ENCODE measurements around the gene AXDND1. TPM values are rescaled to one million over a fixed set of nuclear protein-coding genes. Genes with fewer than 3 reads are reported as not detected.

AXDND1 gene
- polyA plus RNA-seq, 3 donors, result 0.09 TPM; not detected in 2

- Histone ChIP-seq H3K79me2 (ENCODE audit: insufficient read depth, low read length) (no peaks in the 10 kb centered on the region), H3K4me1 (ENCODE audit: control insufficient read depth in 1 of 2, insufficient read depth in 2 of 2, low read length in 2 of 2) (no peaks in the 10 kb centered on the region), H4K20me1 (ENCODE audit: insufficient read depth, low read length) (no peaks in the 10 kb centered on the region), H3K36me3 (replicated peaks in 1 of 2; ENCODE audit: control insufficient read depth in 1 of 2, insufficient read depth in 2 of 2, low read length in 2 of 2) (no peaks in the 10 kb centered on the region), H3K4me2 (replicated peaks; ENCODE audit: extremely low read depth, low read length, poor library complexity, severe bottlenecking) (no peak overlapping the region), H3K9ac (ENCODE audit: insufficient read depth, low read length, poor library complexity, severe bottlenecking) (no peak overlapping the region), H3K9me3 (replicated peaks in 1 of 2; ENCODE audit: control insufficient read depth in 1 of 2, insufficient read depth in 1 of 2, low read length in 2 of 2) (no peaks in the 10 kb centered on the region), H3K4me3 (replicated peaks in 1 of 3; ENCODE audit: low read depth in 2 of 3, low read length in 3 of 3) (no peak overlapping the region), H2AFZ (ENCODE audit: insufficient read depth, low read depth, low read length, poor library complexity, severe bottlenecking) (no peak overlapping the region), H3K27ac (ENCODE audit: low read depth in 1 of 2, low read length in 2 of 2) (no peak overlapping the region), H3K27me3 (ENCODE audit: control insufficient read depth in 2 of 2, insufficient read depth in 2 of 2, low read length in 2 of 2) (no peaks in the 10 kb centered on the region)
- no peak overlapping the region for H3K27ac Mint-ChIP-seq
- H3K9me3 Mint-ChIP-seq, result peaks cover 0 to 8% (median 0%) of the 10 kb centered on the region in 7 donors
- H3K36me3 Mint-ChIP-seq, result no peaks in the 10 kb centered on the region
- no peaks in the 10 kb centered on the region for H3K4me1 Mint-ChIP-seq
- intact Hi-C loops (cut with micrococcal nuclease), result no loop called here
- H3K27me3 Mint-ChIP-seq (ENCODE audit: low read depth in 3 of 3), result peaks cover 2 to 8% (median 2%) of the 10 kb centered on the region in 3 donors
- DNase-seq, result no peak
- no peak for TF ChIP-seq CTCF (IDR thresholded peaks at IDR 0.05)
- H3K4me3 Mint-ChIP-seq, result peak overlapping the region in 1 of 2 donors; percentile 23
Measured at GRCh38 chr1:179554427-179554826, 188.7 kb downstream of the AXDND1 start.

GRCh38 chr1:179558078-179558477 lies 192.3 kb downstream of the AXDND1 start:
- no peak overlapping the region for H3K27ac ChIP-seq (ENCODE audit: low read depth in 1 of 2, low read length in 2 of 2)
- WGBS (ENCODE audit: insufficient coverage), result no CpG with 5 or more reads among the region's 1 CpG
- Mint-ChIP-seq H3K36me3 (no peaks in the 10 kb centered on the region), H3K4me3 (no peak overlapping the region), H3K27me3 (ENCODE audit: low read depth in 3 of 3) (peaks cover 0 to 6% (median 0%) of the 10 kb centered on the region in 3 donors), H3K9me3 (peaks cover 0 to 8% (median 0%) of the 10 kb centered on the region in 7 donors), H3K4me1 (no peaks in the 10 kb centered on the region), H3K27ac (no peak overlapping the region)
- no peaks in the 10 kb centered on the region for H3K4me1 ChIP-seq (ENCODE audit: control insufficient read depth in 1 of 2, insufficient read depth in 2 of 2, low read length in 2 of 2)
- no peaks in the 10 kb centered on the region for H3K9me3 ChIP-seq (replicated peaks in 1 of 2; ENCODE audit: control insufficient read depth in 1 of 2, insufficient read depth in 1 of 2, low read length in 2 of 2)
- H2AFZ ChIP-seq (ENCODE audit: insufficient read depth, low read depth, low read length, poor library complexity, severe bottlenecking), result no peak overlapping the region
- DNase-seq, result no peak
- TF ChIP-seq CTCF (IDR thresholded peaks at IDR 0.05), result no peak
- no peaks in the 10 kb centered on the region for H3K27me3 ChIP-seq (ENCODE audit: control insufficient read depth in 2 of 2, insufficient read depth in 2 of 2, low read length in 2 of 2)
- H3K36me3 ChIP-seq (replicated peaks in 1 of 2; ENCODE audit: control insufficient read depth in 1 of 2, insufficient read depth in 2 of 2, low read length in 2 of 2), result no peaks in the 10 kb centered on the region
- H3K4me2 ChIP-seq (replicated peaks; ENCODE audit: extremely low read depth, low read length, poor library complexity, severe bottlenecking), result no peak overlapping the region
- no peaks in the 10 kb centered on the region for H3K79me2 ChIP-seq (ENCODE audit: insufficient read depth, low read length)
- H4K20me1 ChIP-seq (ENCODE audit: insufficient read depth, low read length), result no peaks in the 10 kb centered on the region
- no peak overlapping the region for H3K9ac ChIP-seq (ENCODE audit: insufficient read depth, low read length, poor library complexity, severe bottlenecking)
- intact Hi-C loops (cut with micrococcal nuclease), result no loop called here
- H3K4me3 ChIP-seq (replicated peaks in 1 of 3; ENCODE audit: low read depth in 2 of 3, low read length in 3 of 3), result no peak overlapping the region

Data from CD14-positive monocyte (primary cell).